Calu3 (cell line): ENCODE data around the gene DCAKD. TPM values are rescaled to one million over a fixed set of nuclear protein-coding genes. Genes with fewer than 3 reads are reported as not detected.

Experiments
- BruUV-seq: library from RNA; stranded (reverse); fragments of 400-500 nt; replicated peaks from 2 replicates; lab custom pipeline; 2021; lab: Mats Ljungman, UMichigan
- CTCF ChIA-PET: fragments of 300-600 bp; sonication (Branson Sonifier 250); formaldehyde crosslinking; loops from one replicate; lab custom pipeline; 2022; ENCODE audit warnings: antibody characterized with exemption; lab: Charles Lee
- DNase-seq: peaks from one replicate; pipeline ENCODE4 v3.0.0; 2022
- H3K27ac Mint-ChIP-seq: one replicate; pipeline ENCODE4 v1.8.0; 2022; ENCODE audit warnings: mixed read lengths; ENCODE audit not compliant: unreplicated experiment
- H3K27me3 Mint-ChIP-seq: one replicate; pipeline ENCODE4 v1.8.0; 2022; ENCODE audit warnings: mixed read lengths; ENCODE audit not compliant: unreplicated experiment
- H3K36me3 Mint-ChIP-seq: one replicate; pipeline ENCODE4 v1.8.0; 2022; ENCODE audit warnings: mild to moderate bottlenecking, moderate library complexity, mixed read lengths; ENCODE audit not compliant: insufficient read depth, unreplicated experiment
- H3K4me1 Mint-ChIP-seq: one replicate; pipeline ENCODE4 v1.8.0; 2022; ENCODE audit warnings: mild to moderate bottlenecking, low read depth, mixed read lengths; ENCODE audit not compliant: unreplicated experiment
- H3K4me3 Mint-ChIP-seq: one replicate; pipeline ENCODE4 v1.8.0; 2022; ENCODE audit warnings: mild to moderate bottlenecking, low read depth, moderate library complexity, mixed read lengths; ENCODE audit not compliant: unreplicated experiment
- H3K9me3 Mint-ChIP-seq: one replicate; pipeline ENCODE4 v1.8.0; 2022; ENCODE audit warnings: low read depth, mixed read lengths; ENCODE audit not compliant: unreplicated experiment
- intact Hi-C: fragments of 100-400 bp; cut with micrococcal nuclease; formaldehyde crosslinking; loops from one replicate; pipeline ENCODE4 v1.10.0; 2022; ENCODE audit not compliant: unreplicated experiment
- total RNA-seq: library from RNA; stranded (reverse); gene quantifications from 2 replicates; pipeline ENCODE4 v1.2.3, GENCODE V29; 2022
- TF ChIP-seq, protein P1 (sequence below): fragments of 200-600 bp; IDR thresholded peaks from one replicate; pipeline ENCODE4 v1.8.0; 2022; ENCODE audit warnings: antibody characterized with exemption; ENCODE audit not compliant: unreplicated experiment

Gene DCAKD
- total RNA-seq, 1 experiment from 2014 or later: 20.5 TPM

DNA sequence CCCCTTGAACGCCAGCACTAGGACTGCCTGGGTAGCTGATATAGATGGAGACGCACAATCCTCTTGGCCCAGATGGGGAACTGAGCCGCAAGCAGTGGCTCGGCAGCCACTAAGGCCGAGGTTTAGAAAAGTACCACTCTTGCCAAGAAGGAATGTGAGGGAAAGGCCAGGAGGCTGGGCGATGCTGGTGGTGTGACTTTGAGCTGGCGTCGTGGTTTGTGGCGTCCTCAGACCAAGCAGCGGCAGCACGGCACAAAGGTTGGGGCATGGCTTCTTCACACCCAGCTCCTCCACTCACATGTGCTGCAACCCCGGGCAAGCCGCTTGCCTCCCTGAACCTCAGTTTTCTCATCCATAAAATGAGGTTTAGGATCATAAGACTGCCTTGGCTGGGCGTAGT, 15.6 kb downstream of the DCAKD start:
- intact Hi-C loops: no loop called here
- TF ChIP-seq, protein P1, sequence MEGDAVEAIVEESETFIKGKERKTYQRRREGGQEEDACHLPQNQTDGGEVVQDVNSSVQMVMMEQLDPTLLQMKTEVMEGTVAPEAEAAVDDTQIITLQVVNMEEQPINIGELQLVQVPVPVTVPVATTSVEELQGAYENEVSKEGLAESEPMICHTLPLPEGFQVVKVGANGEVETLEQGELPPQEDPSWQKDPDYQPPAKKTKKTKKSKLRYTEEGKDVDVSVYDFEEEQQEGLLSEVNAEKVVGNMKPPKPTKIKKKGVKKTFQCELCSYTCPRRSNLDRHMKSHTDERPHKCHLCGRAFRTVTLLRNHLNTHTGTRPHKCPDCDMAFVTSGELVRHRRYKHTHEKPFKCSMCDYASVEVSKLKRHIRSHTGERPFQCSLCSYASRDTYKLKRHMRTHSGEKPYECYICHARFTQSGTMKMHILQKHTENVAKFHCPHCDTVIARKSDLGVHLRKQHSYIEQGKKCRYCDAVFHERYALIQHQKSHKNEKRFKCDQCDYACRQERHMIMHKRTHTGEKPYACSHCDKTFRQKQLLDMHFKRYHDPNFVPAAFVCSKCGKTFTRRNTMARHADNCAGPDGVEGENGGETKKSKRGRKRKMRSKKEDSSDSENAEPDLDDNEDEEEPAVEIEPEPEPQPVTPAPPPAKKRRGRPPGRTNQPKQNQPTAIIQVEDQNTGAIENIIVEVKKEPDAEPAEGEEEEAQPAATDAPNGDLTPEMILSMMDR: no peak
- H3K9me3 Mint-ChIP-seq: no peaks in the 10 kb centered on the region
- CTCF ChIA-PET: interaction anchor here (0.6 to 1.4 kb wide), 4 partner anchors 9 to 99 kb away, joined by 3 to 5 read pairs (median 4); no protein-coding TSS in a partner anchor
- no peak for DNase-seq
- H3K27me3 Mint-ChIP-seq: no peaks in the 10 kb centered on the region
- no TSS peak for BruUV-seq
- no peaks in the 10 kb centered on the region for H3K4me1 Mint-ChIP-seq
- H3K4me3 Mint-ChIP-seq: no peak overlapping the region
- H3K36me3 Mint-ChIP-seq: peaks cover 5% of the 10 kb centered on the region
- no peak overlapping the region for H3K27ac Mint-ChIP-seq

DNA sequence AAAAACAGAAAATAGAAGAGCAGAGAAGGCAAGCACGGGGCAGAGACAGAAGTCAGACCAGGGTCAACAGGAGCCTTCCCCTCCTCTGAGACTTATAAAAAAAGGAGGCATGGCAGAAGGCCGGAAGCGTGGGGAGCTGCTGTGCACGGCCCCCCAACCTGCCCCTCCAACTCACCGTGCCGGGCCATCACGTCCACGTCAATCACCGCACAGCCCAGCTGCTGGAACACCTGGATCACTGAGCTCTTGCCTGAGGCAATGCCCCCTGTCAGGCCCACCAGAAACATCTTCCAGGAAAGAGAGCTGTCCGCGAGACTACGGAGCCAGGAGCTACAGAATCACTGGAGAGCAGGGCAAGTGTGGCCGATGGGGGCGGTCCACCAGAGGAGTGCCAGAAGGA, 16.8 kb downstream of the DCAKD start:
- H3K27me3 Mint-ChIP-seq: no peaks in the 10 kb centered on the region
- no peaks in the 10 kb centered on the region for H3K4me1 Mint-ChIP-seq
- H3K4me3 Mint-ChIP-seq: no peak overlapping the region
- no peak for DNase-seq
- H3K9me3 Mint-ChIP-seq: no peaks in the 10 kb centered on the region
- TF ChIP-seq, protein P1: no peak
- CTCF ChIA-PET: interaction anchor here (0.6 to 1.4 kb wide), 3 partner anchors 12 to 1011 kb away, joined by 3 read pairs; no protein-coding TSS in a partner anchor
- no TSS peak for BruUV-seq
- peaks cover 5% of the 10 kb centered on the region for H3K36me3 Mint-ChIP-seq
- no peak overlapping the region for H3K27ac Mint-ChIP-seq
- intact Hi-C loops: no loop called here

DNA sequence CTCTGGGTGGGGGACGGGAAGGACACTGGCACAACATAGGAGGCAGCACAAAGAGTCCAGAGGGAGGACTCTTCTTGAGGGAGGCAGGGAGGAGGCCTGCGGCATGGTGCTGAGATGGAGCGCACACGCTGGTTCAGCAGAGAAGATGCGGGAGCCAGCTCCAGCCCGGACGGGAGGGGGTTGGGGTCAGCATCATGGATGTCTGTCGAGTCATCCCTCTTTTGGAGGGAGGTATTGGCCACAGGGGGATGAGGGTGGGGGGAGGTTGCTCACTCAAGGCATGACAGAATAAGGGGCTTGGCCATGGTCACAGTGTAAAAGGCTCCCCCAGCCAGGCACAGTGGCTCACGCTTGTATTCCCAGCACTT, 19.3 kb downstream of the DCAKD start:
- no TSS peak for BruUV-seq
- TF ChIP-seq, protein P1: no peak
- no peaks in the 10 kb centered on the region for H3K4me1 Mint-ChIP-seq
- H3K36me3 Mint-ChIP-seq: peaks cover 5% of the 10 kb centered on the region
- no peak overlapping the region for H3K27ac Mint-ChIP-seq
- no peaks in the 10 kb centered on the region for H3K9me3 Mint-ChIP-seq
- no peak overlapping the region for H3K4me3 Mint-ChIP-seq
- no peak for DNase-seq
- intact Hi-C loops: no loop called here
- CTCF ChIA-PET: interaction anchor here (0.6 kb wide), 1 partner anchor 11 kb away, joined by 3 read pairs; no protein-coding TSS in a partner anchor
- no peaks in the 10 kb centered on the region for H3K27me3 Mint-ChIP-seq

DNA sequence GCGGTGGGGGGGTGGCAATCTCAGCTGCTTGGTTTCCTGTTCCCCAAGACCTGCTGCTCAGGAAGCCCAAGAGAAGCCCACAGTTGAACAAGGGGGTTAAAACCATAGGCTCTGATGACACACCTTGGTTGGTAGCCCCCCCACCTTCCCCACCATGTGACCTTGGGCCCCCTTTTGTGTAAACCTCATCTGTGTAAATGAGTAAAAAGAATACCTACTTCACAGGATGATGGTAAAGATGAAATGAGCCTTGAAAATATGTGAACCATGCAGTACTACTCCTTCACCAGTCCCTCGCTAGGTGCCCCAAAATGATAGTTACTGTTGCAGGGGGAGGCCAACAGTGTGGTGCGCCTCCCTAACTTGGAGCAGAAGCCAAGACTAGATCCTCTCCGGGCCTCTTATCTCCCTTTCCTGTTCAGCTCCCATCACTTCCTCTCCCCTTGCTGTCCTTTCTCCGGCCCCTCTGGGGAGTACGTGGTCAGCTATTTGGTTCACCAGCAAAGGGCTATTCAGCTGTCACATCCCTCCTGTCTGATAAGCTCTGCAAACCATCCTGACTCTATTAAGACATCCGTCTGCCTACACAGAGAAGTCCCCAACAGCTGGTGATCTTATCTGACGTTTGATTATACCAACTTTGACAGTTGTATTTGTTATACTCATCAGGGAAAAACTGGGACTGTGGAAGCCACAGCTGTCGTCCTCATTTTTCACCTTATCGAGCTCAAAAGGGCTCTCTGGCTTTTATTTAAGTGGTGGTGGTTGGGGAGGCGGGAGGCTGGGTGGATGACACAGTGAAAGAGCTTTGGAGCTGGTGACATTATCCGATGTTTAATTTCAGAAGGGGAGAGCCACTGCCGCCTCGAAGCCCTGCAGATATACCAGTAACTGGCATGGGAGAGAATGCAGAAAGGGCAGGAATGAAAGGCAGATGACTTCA, 19.9 kb downstream of the DCAKD start:
- CTCF ChIA-PET: interaction anchor here (0.6 kb wide), 1 partner anchor 11 kb away, joined by 3 read pairs; no protein-coding TSS in a partner anchor
- BruUV-seq: no TSS peak
- Mint-ChIP-seq H3K27ac (no peak overlapping the region), H3K4me3 (no peak overlapping the region), H3K4me1 (no peaks in the 10 kb centered on the region), H3K36me3 (peaks cover 5% of the 10 kb centered on the region), H3K9me3 (no peaks in the 10 kb centered on the region), H3K27me3 (no peaks in the 10 kb centered on the region)
- TF ChIP-seq, protein P1: no peak
- DNase-seq: no peak
- intact Hi-C loops: no loop called here
